ENCODE measurements around the gene TMEM232.
"Not testable (repeated sequence)": the region's sequence is repeated elsewhere in the genome, so short reads cannot be mapped to it uniquely, and the experiment has no call there.

DNA sequence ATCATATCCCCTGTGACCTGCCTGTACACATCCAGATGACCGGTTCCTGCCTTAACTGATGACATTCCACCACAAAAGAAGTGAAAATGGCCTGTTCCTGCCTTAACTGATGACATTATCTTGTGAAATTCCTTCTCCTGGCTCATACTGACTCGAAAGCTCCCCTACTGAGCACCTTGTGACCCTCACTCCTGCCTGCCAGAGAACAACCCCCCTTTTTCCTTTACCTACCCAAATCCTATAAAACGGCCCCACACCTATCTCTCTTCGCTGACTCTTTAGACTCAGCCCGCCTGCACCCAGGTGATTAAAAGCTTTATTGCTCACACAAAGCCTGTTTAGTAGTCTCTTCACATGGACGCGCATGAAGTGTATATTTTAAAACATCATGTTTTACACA is 191.3 kb downstream of the TMEM232 start:
- TF ChIP-seq EZH2phosphoT487 (IDR thresholded peaks at IDR 0.05; ENCODE audit: insufficient read depth, low read depth); EZH2 (IDR thresholded peaks at IDR 0.05; ENCODE audit: insufficient read depth, poor library complexity, severe bottlenecking): not testable (repeated sequence)

Measured in GM23248 (cell line).